Measurements from ENCODE around the gene NUAK2. TPM values are rescaled to one million over a fixed set of nuclear protein-coding genes. Genes with fewer than 3 reads are reported as not detected.

NUAK2 gene
- 10 to 100 TPM; 13.4 to 19.6 TPM for total RNA-seq
- polyA plus RNA-seq (ENCODE audit: insufficient read depth, low read depth, low replicate concordance), result 7.2 TPM
- long read RNA-seq, donor 1, partial matches to known transcripts, result 0 of 2 reads
- long read RNA-seq, donor 1, other reads (novel, unspliced or antisense), result 0 of 2 reads
- long read RNA-seq, donor 2, partial matches to known transcripts, result 0 of 1 reads
- long read RNA-seq, donor 2, other reads (novel, unspliced or antisense), result 0 of 1 reads

- H3K27me3 ChIP-seq, result no peaks in the 10 kb centered on the region
- TF ChIP-seq POLR2A (IDR thresholded peaks at IDR 0.05) (peak; percentile 50), CTCF (IDR thresholded peaks at IDR 0.05) (peak in 1 of 3 experiments; percentile 21)
- no peaks in the 10 kb centered on the region for H3K36me3 ChIP-seq (ENCODE audit: low read depth, missing control alignments)
- H3K27ac ChIP-seq, result peak within 1 kb of the TSS; percentile 25 to 36
- intact Hi-C loops (cut with DNase I; ENCODE audit: low total_unique reads), result no loop called here
- H3K4me1 ChIP-seq, result peaks cover 26% of the 10 kb centered on the region
- no peaks in the 10 kb centered on the region for H3K9me3 ChIP-seq
- DNase-seq, result peak; percentile 96
- 1% methylated on average over 10 to 75 of the region's 75 CpGs for WGBS, 2 donors
- peak within 1 kb of the TSS; percentile 61 to 73 for H3K4me3 ChIP-seq
Observed at GRCh38 chr1:205321162-205321958, at the start of gene NUAK2. Gene NUAK2, minus strand, starts transcription at chr1:205321745. Its CDS starts 117 bp downstream, at chr1:205321628.

DNA sequence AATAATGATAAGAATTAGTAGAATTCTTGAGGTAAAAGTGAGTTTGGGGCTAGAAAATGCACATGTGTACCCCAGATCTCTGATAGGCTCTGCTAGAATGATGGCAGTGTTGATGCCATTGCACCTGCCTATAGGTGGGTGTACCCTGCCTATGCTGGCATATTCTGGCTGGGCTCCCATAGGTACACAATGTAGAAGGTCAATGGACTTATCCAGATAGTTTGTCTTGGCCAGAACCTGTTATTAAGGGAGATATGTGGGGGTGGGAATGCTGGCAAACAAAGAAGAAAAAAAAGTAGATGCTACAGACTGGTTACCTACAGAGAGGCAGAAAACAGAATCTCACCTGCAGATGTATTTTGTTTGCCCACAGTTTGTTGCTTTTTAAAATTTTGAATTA lies 49.2 kb upstream of the NUAK2 start:
- no peak for DNase-seq
- TF ChIP-seq CTCF (IDR thresholded peaks at IDR 0.05), result no peak
- TF ChIP-seq POLR2A (IDR thresholded peaks at IDR 0.05), result no peak
- intact Hi-C loops (cut with DNase I; ENCODE audit: low total_unique reads), result no loop called here
- Histone ChIP-seq H3K4me1 (peaks cover 58% of the 10 kb centered on the region), H3K36me3 (ENCODE audit: low read depth, missing control alignments) (no peaks in the 10 kb centered on the region), H3K27me3 (no peaks in the 10 kb centered on the region), H3K4me3 (no peak overlapping the region), H3K9me3 (no peaks in the 10 kb centered on the region), H3K27ac (peak overlapping the region in 1 of 2 donors; percentile 62)

- TF ChIP-seq CTCF (IDR thresholded peaks at IDR 0.05) (no peak), POLR2A (IDR thresholded peaks at IDR 0.05) (no peak)
- intact Hi-C loops (cut with DNase I; ENCODE audit: low total_unique reads), result no loop called here
- 43 to 57% methylated on average over 3 of the region's 3 CpGs for WGBS, 2 donors
- peak; percentile 56 for DNase-seq
- H3K9me3 ChIP-seq, result no peaks in the 10 kb centered on the region
- H3K4me1 ChIP-seq, result peaks cover 52% of the 10 kb centered on the region
- H3K36me3 ChIP-seq (ENCODE audit: low read depth, missing control alignments), result no peaks in the 10 kb centered on the region
- no peak overlapping the region for H3K4me3 ChIP-seq
- no peaks in the 10 kb centered on the region for H3K27me3 ChIP-seq
- H3K27ac ChIP-seq, result peak overlapping the region; percentile 6 to 62
Observed at GRCh38 chr1:205369701-205370123, 48.2 kb upstream of the NUAK2 start.

GRCh38 chr1:205368478-205368877 lies 46.9 kb upstream of the NUAK2 start:
- WGBS, 2 donors, result 97% methylated on average over 6 of the region's 6 CpGs
- no peaks in the 10 kb centered on the region for H3K36me3 ChIP-seq (ENCODE audit: low read depth, missing control alignments)
- peaks cover 41% of the 10 kb centered on the region for H3K4me1 ChIP-seq
- TF ChIP-seq CTCF (IDR thresholded peaks at IDR 0.05), result no peak
- TF ChIP-seq POLR2A (IDR thresholded peaks at IDR 0.05), result no peak
- H3K27ac ChIP-seq, result no peak overlapping the region
- no peaks in the 10 kb centered on the region for H3K9me3 ChIP-seq
- intact Hi-C loops (cut with DNase I; ENCODE audit: low total_unique reads), result no loop called here
- H3K4me3 ChIP-seq, result no peak overlapping the region
- no peak for DNase-seq
- H3K27me3 ChIP-seq, result no peaks in the 10 kb centered on the region
